Heart left ventricle (tissue), 13 donors: ENCODE results near the gene GRK5.

Source experiments
- CTCF ChIP-seq, 12 donors: fragments of 200-600 bp; sonication (generic) in 4 of 12; IDR thresholded peaks; one replicate each; pipeline versions ENCODE4 v1.5.0 to v1.8.0; 2018 to 2022; ENCODE audit warnings: antibody characterized with exemption in 12 of 12, mild to moderate bottlenecking in 5 of 12
- POLR2A ChIP-seq, 2 donors: fragments of 450-650 bp; IDR thresholded peaks; one replicate each; pipeline ENCODE4 v1.6.1; 2017; ENCODE audit warnings: antibody characterized with exemption in 2 of 2, mild to moderate bottlenecking in 2 of 2, moderate library complexity in 2 of 2
- donor health status: ischemic (EF 13 %, LVEDD 7.1; RV severe dilation, severe dysfunction).
- donor health status: DM: no; HTN: yes; CAD: no.
- donor health status: DM: no; HTN: no; CAD: no.
- donor health status: ischemic (EF 25% LVEDD 6.9; RV normal size, moderate dysfunction).
- donor health status: ischemic (EF 25% LVEDD 5.7; RV mildly dilated, moderate dysfunction).
- donor health status: ischemic (EF 35%, LVEDD 5.7; RV mildly dilated, moderate dysfunction).
- donor health status: nonischemic (EF 11% LVEDD 7.7; RV severe dilation, severe dysfunction).
- donor health status: DM: yes; HTN: yes; CAD: no.
- donor health status: PGD.
- donor health status: ischemic (EF 29% LVEDD 5.4; RV normal size, mild dysfunction).
- donor health status: nonischemic (EF 23%, LVEDD 6.1; RV moderate dilation, normal function).

GRCh38 chr10:119242186-119242585, 34.8 kb downstream of the GRK5 start:
- TF ChIP-seq POLR2A (IDR thresholded peaks at IDR 0.05) (no peak), CTCF (IDR thresholded peaks at IDR 0.05) (no peak)
